Measurements from ENCODE around the gene FZD7.

Gene FZD7

DNA sequence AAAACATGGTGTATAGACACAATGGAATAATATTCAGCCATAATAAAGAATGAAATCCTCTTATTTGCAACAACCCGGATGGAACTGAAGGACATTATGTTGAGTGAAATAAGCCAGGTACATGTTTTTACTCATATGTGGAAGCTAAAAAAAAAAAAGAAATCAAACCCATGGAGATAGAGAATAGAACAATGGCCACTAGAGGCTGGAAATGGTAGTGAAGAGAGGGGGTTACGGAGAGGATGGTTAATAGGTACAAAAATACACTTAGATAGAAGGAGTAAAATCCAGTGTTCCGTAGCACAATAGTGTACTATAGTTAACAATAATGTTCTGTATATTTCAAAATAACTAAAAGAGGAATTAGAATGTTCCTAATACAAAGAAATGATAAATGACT lies 26.6 kb downstream of the FZD7 start:
- FAIRE-seq (no peak), DNase-seq (ENCODE audit: extremely low spot score, insufficient read length, low read depth) (no peak)

DNA sequence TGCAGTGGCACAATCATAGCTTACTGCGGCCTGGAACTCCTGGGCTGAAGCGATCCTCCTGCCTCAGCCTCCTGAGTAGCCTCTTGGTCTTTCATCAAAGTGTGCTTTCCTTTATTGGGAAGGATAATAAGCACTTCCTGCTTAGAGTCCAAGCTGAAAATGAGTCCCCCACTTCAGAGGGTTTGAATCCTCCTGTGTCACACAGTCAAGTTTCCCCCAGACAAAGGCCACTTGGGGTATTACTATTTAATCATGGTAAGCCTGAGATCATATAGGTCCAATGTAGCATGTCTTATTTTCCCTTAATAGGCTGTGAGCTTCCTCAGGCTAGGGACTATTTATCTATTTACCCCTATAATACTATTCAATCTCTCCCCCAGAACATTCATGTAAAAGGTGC lies 28.0 kb downstream of the FZD7 start:
- DNase-seq (ENCODE audit: extremely low spot score, insufficient read length, low read depth), result no peak
- no peak for FAIRE-seq

DNA sequence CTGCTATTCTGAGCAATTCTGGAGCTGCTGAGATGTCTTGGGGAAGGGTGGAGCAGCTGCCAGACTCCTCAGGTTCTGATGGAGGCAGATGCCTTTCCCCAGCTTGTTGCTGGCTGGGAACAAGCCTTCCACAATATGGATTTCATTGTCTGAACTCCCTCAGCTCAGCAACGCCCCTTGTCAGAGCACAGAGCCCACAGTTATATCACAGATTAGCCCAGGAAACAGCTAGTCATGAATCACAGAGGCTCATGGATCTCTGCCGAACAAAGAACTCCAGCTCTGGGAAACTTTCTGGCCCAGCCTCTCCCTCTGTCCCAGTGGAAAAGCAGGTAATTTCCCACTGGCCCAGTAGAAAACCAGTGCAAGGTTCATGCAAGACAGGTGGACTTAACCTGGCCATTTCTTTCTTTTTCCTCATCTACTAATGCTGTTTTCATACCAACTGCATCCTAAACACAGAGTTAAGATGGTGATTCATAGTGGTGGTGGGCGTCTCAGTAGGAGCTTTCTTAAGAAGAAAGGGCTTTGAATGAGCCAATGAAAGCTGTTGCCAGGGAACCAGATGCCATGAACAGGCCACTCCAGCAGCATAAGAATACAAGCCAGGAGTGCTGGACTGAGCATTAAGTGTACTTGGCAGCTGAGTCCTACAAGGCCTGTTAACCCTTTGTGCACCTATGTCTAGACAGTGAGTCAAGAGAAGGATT lies 30.7 kb downstream of the FZD7 start:
- no peak for DNase-seq (ENCODE audit: extremely low spot score, insufficient read length, low read depth)
- FAIRE-seq, result no peak

DNA sequence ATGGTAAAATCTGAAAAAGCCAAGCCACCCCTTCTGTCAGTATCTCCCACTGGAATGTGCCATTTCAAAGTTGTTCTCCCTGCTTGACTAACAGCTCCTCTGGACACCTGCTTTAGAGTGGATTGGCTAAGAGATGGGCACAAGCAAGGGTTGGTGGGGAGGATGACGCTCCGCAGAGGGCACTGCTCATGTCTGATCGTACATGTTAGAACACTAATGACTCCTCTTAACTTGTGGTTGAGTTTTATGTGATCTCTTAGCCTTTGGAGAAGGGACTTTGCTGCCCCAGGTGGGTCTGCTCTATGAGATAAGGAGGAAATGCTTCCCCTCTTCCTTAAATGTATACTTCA lies 31.2 kb downstream of the FZD7 start:
- no peak for FAIRE-seq
- DNase-seq (ENCODE audit: extremely low spot score, insufficient read length, low read depth), result no peak

DNA sequence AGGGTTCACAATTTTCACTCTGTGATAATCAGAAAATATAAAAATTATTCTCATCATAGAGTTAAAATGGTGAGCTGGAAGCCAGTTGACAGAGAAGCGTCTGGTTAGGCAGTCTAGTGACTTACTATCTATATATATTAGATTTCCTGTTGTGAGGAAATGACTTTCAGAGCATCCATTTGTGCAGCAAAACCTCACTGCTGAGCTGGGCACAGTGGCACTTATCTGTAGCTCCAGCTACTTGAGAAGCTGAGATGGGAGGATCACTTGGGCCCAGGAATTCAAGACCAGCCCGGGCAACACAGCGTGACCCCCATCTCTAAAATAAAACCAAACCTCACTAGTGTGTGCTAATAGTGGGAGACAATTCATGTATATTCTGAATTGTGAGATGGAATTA lies 32.2 kb downstream of the FZD7 start:
- DNase-seq (ENCODE audit: extremely low spot score, insufficient read length, low read depth), result no peak
- FAIRE-seq, result no peak

DNA sequence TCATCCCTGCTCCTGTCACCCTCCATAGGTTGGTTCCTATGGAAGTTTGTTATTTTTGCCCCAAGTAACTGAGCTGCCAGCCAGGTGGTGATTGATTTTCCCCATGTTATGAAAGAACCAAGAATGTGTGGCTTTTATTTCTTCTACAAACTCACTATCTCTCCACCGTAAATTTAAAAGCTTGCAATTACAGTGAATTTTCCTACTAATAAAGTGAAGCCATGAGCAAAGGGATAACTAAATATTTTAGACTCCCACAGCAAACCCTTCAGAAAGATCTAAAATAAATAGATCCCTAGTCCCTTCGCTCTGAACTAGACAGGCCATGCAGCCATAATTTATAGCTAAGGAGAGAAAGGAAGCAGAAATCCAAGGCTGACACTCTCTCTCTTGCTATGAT lies 33.2 kb downstream of the FZD7 start:
- no peak for FAIRE-seq

DNA sequence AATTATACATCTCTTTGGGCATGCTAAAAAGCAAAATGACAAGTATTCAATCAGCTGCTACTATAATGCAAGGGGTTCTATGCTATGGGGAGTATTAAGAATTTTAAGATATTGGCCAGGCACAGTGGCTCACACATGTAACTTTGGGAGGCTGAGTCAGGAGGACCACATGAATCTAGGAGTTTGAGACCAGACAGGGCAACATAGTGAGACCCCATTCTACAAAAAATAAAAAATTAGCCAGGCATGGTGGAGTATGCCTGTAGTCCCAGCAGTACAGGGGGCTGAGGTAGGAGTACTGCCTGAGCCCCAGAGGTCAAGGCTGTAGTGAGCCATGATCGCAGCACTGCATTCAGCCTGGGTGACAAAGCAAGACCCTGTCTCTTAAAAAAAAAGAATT lies 33.9 kb downstream of the FZD7 start:
- FAIRE-seq, result no peak
- DNase-seq (ENCODE audit: extremely low spot score, insufficient read length, low read depth), result no peak

More for the DNA sequence above, 33.2 kb downstream of the FZD7 start:
- no peak for DNase-seq (ENCODE audit: extremely low spot score, insufficient read length, low read depth)

DNA sequence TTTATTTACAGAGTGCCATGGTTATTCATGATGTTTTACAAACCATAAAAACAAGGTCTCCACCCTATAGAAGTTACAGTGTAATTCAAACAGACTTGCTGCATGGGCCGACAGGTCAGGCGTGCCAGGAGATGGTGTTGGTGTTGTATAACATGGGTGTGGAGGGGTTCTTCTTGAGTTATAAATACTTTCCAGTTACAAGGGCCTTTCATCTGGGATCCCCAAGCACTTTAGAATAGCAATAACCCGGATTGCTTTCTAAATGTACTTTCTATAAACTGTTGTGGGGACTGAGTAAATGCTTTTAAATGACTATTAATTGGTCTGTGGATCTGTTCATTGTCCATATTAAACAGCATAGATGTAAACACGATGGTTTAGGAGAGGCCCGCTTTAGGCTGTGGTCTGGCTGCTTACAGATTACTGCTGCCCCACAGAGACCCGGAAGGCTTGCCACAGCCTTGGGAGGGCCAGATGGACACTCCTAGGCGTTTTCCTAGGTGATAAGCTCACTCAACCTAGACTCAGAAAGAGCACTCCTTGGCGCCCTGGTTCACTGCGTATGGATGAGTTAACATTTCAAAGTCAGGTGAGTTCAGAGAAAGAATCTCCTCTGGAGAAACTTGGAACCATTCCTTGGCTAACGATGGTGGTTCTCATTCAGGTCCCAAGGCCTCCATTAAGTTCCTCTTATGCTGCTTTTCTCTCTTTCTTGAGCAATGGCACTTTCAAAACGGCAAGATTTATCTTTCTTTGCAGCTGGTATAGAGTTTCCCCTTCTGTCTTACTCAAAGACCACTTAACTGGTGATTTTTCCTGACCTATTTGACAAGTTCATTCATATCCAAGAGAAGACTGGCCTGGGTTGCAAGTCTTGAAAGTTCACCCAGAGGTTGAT lies 35.8 kb downstream of the FZD7 start:
- DNase-seq (ENCODE audit: extremely low spot score, insufficient read length, low read depth) (no peak), FAIRE-seq (no peak)

DNA sequence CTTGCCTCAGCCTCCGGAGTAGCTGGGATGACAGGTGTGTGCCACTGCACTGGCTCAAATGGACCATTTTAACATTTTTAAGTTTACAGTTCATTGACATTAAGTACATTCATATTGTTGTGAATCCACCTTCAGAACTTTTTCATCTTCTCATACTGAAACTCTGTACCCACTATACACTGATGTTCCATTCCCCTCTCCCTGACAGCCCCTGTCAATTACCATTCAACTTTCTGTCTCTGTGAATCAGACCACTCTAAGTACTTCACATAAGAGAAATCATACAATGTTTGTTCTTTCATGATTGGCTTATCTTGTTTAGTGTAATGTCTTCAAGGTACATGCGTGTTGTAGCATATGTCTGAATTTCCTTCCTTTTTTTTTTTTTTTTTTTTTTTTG lies 37.5 kb downstream of the FZD7 start:
- DNase-seq (ENCODE audit: extremely low spot score, insufficient read length, low read depth) (no peak), FAIRE-seq (no peak)

DNA sequence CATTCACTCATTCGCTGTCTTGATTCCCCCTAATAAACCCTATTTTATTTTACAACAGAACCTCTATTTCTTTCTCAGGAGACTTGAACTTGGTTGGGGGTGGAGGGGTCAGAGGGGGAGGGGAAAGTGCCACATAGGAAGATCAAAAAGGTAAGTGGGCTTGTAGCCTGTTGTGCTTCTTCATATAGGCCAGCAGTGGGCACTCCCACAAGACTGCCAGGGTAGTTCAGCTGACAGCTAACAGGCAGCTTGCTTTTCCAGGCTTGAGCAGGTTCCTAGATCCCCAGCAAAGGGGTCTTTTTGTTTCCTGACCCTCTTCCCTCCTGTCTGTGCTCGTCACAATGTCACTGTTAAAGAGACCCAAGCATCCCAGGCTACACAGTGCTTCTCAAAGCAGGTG lies 38.6 kb downstream of the FZD7 start:
- FAIRE-seq (no peak), DNase-seq (ENCODE audit: extremely low spot score, insufficient read length, low read depth) (no peak)

DNA sequence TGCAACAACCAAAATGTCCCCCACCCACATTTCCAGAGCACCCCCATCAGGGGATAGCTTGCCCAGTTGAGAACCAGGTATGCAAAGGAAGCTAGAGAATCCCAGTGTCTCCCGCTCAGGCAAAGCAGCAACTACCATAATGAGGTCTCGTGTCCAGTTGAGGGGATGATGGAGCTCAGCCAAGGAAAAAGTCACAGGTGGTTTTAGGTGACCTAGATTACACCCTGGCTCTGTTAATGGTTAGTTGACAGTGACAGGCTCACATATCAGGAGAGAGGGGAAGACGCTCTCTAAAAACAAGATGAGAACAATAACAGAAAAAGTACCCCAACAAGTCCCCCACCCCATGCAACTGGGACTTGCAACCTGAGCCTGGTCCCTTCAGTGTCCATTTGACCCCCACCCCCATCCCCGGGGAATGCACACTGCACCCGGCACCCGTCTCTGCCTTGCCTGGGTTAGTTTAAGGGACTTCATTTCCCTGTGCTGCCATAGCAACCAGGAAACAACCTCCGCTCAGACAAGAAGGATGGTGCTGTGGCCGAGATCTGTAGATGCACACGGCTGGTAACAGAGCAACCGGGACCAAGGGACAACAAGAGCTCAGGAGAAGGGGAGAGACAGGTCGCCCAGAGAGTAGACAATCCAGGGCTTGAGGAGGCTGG lies 39.2 kb downstream of the FZD7 start, which contains the start of gene KIAA2012:
KIAA2012 (plus strand) TSS at position 519 of the 665 bp plus-strand sequence. CDS start 373 bp downstream, outside the sequence.
- FAIRE-seq (no peak), DNase-seq (ENCODE audit: extremely low spot score, insufficient read length, low read depth) (no peak)

DNA sequence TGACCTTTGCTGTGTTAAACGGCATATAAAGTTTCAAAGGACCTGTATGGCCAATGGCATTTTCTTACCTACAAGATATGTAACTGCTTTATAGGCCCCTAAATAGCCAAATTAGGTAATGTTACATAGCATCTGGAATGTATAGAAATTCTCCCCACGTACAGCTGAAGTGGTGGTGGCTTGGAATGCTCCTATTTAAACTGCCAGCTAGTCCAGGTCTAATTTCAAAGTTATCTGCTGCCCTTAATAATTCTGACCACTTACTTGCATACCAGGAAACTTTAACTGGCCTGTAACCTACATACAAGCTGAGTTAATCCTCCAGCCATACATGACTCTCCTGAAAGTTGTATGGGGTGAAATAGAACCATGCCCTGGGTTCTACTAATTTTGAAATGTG lies 40.7 kb downstream of the FZD7 start:
- DNase-seq (ENCODE audit: extremely low spot score, insufficient read length, low read depth) (no peak), FAIRE-seq (no peak)

DNA sequence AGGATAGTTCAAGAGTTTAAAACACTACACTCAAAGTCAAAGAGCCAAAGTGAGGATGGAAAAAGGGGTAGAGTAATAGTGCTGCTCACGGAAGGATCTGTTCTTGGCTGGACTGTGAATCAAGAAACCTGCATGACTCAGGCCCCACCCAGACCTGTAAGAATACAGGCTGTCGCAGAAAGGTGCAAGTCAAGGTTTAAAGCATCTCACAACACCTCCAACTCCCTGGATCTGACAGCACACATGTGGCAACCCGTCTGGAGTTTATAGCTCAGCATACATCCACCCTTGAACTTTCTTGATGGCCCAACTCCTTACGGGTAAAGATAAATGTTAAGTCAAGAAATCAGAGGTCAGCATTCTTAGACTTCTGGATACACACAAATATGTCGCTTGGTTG lies 45.7 kb downstream of the FZD7 start:
- FAIRE-seq (no peak), DNase-seq (ENCODE audit: extremely low spot score, insufficient read length, low read depth) (no peak)

DNA sequence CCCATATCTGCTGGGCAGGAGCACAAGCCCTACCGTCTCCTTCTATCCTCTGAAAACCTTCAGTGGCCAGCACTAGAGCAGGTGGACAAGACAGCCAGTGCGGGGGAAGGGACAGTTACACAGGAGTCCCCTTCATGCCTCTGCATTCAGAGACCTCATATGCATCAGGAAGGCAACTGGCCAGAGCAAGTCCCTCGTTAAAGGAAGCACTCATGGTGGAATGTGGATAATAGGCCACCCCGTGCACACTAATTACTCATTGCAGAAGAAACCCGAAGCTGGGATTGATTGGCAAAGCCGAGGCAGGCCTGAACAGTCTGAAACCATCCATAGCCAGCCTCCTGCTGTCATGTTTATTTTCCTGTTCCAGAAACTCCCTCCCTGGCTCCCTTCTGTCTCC lies 50.6 kb downstream of the FZD7 start:
- FAIRE-seq (no peak), DNase-seq (ENCODE audit: extremely low spot score, insufficient read length, low read depth) (no peak)
